GM12878 (cell line): ENCODE results near the gene PSRC1. TPM values are rescaled to one million over a fixed set of nuclear protein-coding genes. Genes with fewer than 3 reads are reported as not detected.

Source experiments
- IKZF1 ChIP-seq: fragments of 450-650 bp; conservative IDR thresholded peaks from 2 replicates; pipeline ENCODE4 v1.6.1; 2017; ENCODE audit warnings: antibody characterized with exemption, mild to moderate bottlenecking
- IRF4 ChIP-seq: IDR thresholded peaks from 2 replicates; pipeline ENCODE4 v1.6.1; 2011; ENCODE audit warnings: low read depth, low read length
- SREBF1 ChIP-seq: IDR thresholded peaks from 2 replicates; pipeline ENCODE4 v1.6.1; 2012; ENCODE audit warnings: mild to moderate bottlenecking, low read length
- SRF ChIP-seq, 2 experiments: IDR thresholded peaks; 2 replicates each; pipeline ENCODE4 v1.6.1; 2011; ENCODE audit warnings: low read depth in 2 of 2, low read length in 2 of 2, mild to moderate bottlenecking in 1 of 2, moderate library complexity in 1 of 2
- polyA plus RNA-seq, 11 experiments: library from polyadenylated mRNA; depleted of rRNA in 4 of 11; unstranded in 6 of 11; stranded (reverse) in 5 of 11; fragments of >200 nt; fragmentation: Nextera tagmentation in 4 of 11; fragmentation: Illumina TruSeq in 1 of 11; extraction: Ambion mirVana in 4 of 11; extraction: Trizol in 1 of 11; gene quantifications; 1 replicate in 1 of 11; 2 replicates in 10 of 11; pipeline versions ENCODE4 v1.2.1 to v1.2.3, GENCODE V29; 2011 to 2016; ENCODE audit warnings: inconsistent platforms in 2 of 11, missing spikeins in 2 of 11, low read depth in 1 of 11
- total RNA-seq, 4 experiments: library from RNA; depleted of rRNA in 3 of 4; stranded (reverse); fragments of >200 nt in 3 of 4; fragmentation: Illumina TruSeq in 1 of 4; extraction: Trizol in 1 of 4; gene quantifications; 2 replicates each; pipeline versions ENCODE4 v1.2.1 to v1.2.3, GENCODE V29; 2013 to 2021
- TF ChIP-seq, protein P1 (sequence below): fragments of 450-650 bp; IDR thresholded peaks from 2 replicates; pipeline ENCODE4 v1.6.1; 2017; ENCODE audit warnings: mild to moderate bottlenecking, moderate library complexity
- TF ChIP-seq, protein P2 (sequence below): IDR thresholded peaks from 2 replicates; pipeline ENCODE4 v1.6.1; 2011; ENCODE audit warnings: mild to moderate bottlenecking, low read depth, low read length, moderate library complexity; ENCODE audit not compliant: insufficient replicate concordance
- TF ChIP-seq, protein P3 (sequence below): fragments of 450-650 bp; conservative IDR thresholded peaks from 2 replicates; pipeline ENCODE4 v1.6.1; 2017; ENCODE audit warnings: mild to moderate bottlenecking, moderate library complexity

The PSRC1 gene
- total and polyA plus RNA-seq, 10 of the 15 experiments (the other 5 are each of a cell fraction or from before 2014, with no cell fraction given) = 1.2 to 11.8 (median 4.9) TPM

DNA sequence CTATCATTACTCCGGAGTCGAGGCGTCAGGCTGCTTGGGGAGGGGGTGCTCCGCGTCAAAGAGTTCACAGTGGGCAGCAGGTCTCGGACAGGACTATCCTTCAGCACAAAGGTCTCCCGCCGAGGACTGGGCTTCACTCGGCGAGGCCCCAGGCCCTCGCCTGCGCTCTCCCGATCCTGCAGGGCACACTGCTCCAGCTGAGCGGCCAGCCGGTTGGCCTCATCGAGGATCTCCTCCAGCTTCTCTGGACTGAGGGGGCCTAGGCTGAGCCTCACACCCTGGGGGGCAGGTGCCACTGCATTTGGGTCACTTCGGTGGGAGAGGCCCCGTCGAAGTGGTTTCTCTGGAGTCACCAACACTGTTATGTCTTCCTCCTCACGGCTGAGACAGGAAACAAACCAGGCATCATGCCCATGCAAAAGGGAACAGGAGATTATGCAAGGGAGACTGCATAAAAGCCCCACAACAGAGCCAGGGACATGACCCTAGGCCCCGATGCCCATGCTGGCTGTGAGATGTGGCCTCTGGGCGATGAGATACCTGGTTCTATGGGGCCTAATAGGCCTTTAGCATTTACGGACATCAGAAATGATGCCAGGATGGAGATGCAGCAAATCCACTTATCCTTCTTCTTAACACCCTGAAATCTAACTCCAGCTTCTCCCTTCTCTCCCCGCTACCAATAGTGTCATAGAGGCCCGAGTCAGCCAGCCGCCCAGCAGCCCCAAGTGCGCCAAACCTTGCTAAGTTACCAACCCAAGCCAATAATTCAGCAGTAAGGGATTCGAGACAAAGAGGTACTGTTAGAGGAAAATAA, 1.1 kb downstream of the PSRC1 start (continued):
- TF ChIP-seq, protein P1, sequence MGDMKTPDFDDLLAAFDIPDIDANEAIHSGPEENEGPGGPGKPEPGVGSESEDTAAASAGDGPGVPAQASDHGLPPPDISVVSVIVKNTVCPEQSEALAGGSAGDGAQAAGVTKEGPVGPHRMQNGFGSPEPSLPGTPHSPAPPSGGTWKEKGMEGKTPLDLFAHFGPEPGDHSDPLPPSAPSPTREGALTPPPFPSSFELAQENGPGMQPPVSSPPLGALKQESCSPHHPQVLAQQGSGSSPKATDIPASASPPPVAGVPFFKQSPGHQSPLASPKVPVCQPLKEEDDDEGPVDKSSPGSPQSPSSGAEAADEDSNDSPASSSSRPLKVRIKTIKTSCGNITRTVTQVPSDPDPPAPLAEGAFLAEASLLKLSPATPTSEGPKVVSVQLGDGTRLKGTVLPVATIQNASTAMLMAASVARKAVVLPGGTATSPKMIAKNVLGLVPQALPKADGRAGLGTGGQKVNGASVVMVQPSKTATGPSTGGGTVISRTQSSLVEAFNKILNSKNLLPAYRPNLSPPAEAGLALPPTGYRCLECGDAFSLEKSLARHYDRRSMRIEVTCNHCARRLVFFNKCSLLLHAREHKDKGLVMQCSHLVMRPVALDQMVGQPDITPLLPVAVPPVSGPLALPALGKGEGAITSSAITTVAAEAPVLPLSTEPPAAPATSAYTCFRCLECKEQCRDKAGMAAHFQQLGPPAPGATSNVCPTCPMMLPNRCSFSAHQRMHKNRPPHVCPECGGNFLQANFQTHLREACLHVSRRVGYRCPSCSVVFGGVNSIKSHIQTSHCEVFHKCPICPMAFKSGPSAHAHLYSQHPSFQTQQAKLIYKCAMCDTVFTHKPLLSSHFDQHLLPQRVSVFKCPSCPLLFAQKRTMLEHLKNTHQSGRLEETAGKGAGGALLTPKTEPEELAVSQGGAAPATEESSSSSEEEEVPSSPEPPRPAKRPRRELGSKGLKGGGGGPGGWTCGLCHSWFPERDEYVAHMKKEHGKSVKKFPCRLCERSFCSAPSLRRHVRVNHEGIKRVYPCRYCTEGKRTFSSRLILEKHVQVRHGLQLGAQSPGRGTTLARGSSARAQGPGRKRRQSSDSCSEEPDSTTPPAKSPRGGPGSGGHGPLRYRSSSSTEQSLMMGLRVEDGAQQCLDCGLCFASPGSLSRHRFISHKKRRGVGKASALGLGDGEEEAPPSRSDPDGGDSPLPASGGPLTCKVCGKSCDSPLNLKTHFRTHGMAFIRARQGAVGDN = no peak
- TF ChIP-seq, protein P2, sequence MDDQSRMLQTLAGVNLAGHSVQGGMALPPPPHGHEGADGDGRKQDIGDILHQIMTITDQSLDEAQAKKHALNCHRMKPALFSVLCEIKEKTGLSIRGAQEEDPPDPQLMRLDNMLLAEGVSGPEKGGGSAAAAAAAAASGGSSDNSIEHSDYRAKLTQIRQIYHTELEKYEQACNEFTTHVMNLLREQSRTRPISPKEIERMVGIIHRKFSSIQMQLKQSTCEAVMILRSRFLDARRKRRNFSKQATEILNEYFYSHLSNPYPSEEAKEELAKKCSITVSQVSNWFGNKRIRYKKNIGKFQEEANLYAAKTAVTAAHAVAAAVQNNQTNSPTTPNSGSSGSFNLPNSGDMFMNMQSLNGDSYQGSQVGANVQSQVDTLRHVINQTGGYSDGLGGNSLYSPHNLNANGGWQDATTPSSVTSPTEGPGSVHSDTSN = no peak
- TF ChIP-seq IRF4 (no peak), IKZF1 (no peak), SREBF1 (no peak), SRF (IDR thresholded peaks at IDR 0.05; ENCODE audit: low read depth in 2 of 2, low read length in 2 of 2) (no peak)
- TF ChIP-seq, protein P3, sequence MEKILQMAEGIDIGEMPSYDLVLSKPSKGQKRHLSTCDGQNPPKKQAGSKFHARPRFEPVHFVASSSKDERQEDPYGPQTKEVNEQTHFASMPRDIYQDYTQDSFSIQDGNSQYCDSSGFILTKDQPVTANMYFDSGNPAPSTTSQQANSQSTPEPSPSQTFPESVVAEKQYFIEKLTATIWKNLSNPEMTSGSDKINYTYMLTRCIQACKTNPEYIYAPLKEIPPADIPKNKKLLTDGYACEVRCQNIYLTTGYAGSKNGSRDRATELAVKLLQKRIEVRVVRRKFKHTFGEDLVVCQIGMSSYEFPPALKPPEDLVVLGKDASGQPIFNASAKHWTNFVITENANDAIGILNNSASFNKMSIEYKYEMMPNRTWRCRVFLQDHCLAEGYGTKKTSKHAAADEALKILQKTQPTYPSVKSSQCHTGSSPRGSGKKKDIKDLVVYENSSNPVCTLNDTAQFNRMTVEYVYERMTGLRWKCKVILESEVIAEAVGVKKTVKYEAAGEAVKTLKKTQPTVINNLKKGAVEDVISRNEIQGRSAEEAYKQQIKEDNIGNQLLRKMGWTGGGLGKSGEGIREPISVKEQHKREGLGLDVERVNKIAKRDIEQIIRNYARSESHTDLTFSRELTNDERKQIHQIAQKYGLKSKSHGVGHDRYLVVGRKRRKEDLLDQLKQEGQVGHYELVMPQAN = no peak
